ENCODE results near the gene USP32.

GRCh38 chr17:60148373-60148772 is 243.6 kb downstream of the USP32 start:
- TF ChIP-seq POLR2A (IDR thresholded peaks at IDR 0.05; ENCODE audit: low read length) = no peak
- no peak for TF ChIP-seq GATA1 (IDR thresholded peaks at IDR 0.05; ENCODE audit: low read depth, low read length)
